AG09309 (cell line): ENCODE data around the gene ATAD3C.
"Not testable (repeated sequence)": the region's sequence is repeated elsewhere in the genome, so short reads cannot be mapped to it uniquely, and the experiment has no call there.

Experiments
- DNase-seq: peaks from one replicate; pipeline ENCODE4 v3.0.0-alpha.2; 2010; ENCODE audit warnings: low read depth
- H3K4me3 ChIP-seq: 2 replicates; pipeline ENCODE4 v1.5.1; 2011; ENCODE audit warnings: mild to moderate bottlenecking, low read depth, low read length, moderate library complexity; ENCODE audit not compliant: control insufficient read depth
- CTCF ChIP-seq: IDR thresholded peaks from 2 replicates; pipeline ENCODE4 v1.5.1; 2011; ENCODE audit warnings: mild to moderate bottlenecking, low read depth, low read length, inconsistent platforms; ENCODE audit not compliant: insufficient read depth, control insufficient read depth; ENCODE audit errors: missing control alignments

The ATAD3C gene

GRCh38 chr1:1442069-1442770 is 7.3 kb upstream of the ATAD3C start:
- no peak overlapping the region for H3K4me3 ChIP-seq
- TF ChIP-seq CTCF, result no peak
- DNase-seq, result no peak

- DNase-seq, H3K4me3 ChIP-seq: not testable (repeated sequence)
Measured at GRCh38 chr1:1446631-1447030, 2.9 kb upstream of the ATAD3C start.

GRCh38 chr1:1450616-1451015 is 1.1 kb downstream of the ATAD3C start:
- DNase-seq, H3K4me3 ChIP-seq: not testable (repeated sequence)

GRCh38 chr1:1451696-1452364 is 2.3 kb downstream of the ATAD3C start:
- H3K4me3 ChIP-seq, result no peak overlapping the region
- no peak for DNase-seq
- TF ChIP-seq CTCF, result no peak

GRCh38 chr1:1452365-1452739 is 2.9 kb downstream of the ATAD3C start:
- H3K4me3 ChIP-seq, DNase-seq: not testable (repeated sequence)

GRCh38 chr1:1452882-1453281 is 3.4 kb downstream of the ATAD3C start:
- no peak for TF ChIP-seq CTCF
- no peak for DNase-seq
- H3K4me3 ChIP-seq, result no peak overlapping the region

- not testable (repeated sequence) for DNase-seq, H3K4me3 ChIP-seq
Measured at GRCh38 chr1:1454286-1455056, 5.0 kb downstream of the ATAD3C start.

- no peak for TF ChIP-seq CTCF
- no peak overlapping the region for H3K4me3 ChIP-seq
- no peak for DNase-seq
Measured at GRCh38 chr1:1455366-1455884, 5.9 kb downstream of the ATAD3C start.

GRCh38 chr1:1455934-1456333 is 6.4 kb downstream of the ATAD3C start:
- H3K4me3 ChIP-seq, DNase-seq: not testable (repeated sequence)

- DNase-seq, H3K4me3 ChIP-seq: not testable (repeated sequence)
Measured at GRCh38 chr1:1456683-1457255, 7.3 kb downstream of the ATAD3C start.

GRCh38 chr1:1459156-1459555 is 9.7 kb downstream of the ATAD3C start:
- DNase-seq, H3K4me3 ChIP-seq: not testable (repeated sequence)

- H3K4me3 ChIP-seq, DNase-seq: not testable (repeated sequence)
Measured at GRCh38 chr1:1459711-1460110, 10.2 kb downstream of the ATAD3C start.
